ENCODE measurements around the gene RERE.
A peak's percentile ranks its signal among the peaks of the same experiment; 100 is the strongest.

RERE gene

GRCh38 chr1:8378178-8378577, 439.3 kb downstream of the RERE start:
- ChIA-PET POLR2A (interaction anchor here (0.5 kb wide), 1 partner anchor 9 kb away, joined by 5 read pairs; no protein-coding TSS in a partner anchor), CTCF (no interaction called here)
- Histone ChIP-seq H3K9me3 (ENCODE audit: control insufficient read depth, insufficient read depth, low read depth, low read length) (no peaks in the 10 kb centered on the region), H3K36me3 (ENCODE audit: control insufficient read depth in 2 of 2, insufficient read depth in 1 of 2, low read length in 2 of 2) (peaks cover 0 to 6% of the 10 kb centered on the region in 2 experiments; a peak in 1 of 3 replicates), H3K4me1 (ENCODE audit: control insufficient read depth, insufficient read depth, low read length) (peaks cover 8% of the 10 kb centered on the region), H3K4me3 (ENCODE audit: low read depth, low read length) (no peak overlapping the region), H3K27ac (ENCODE audit: extremely low read depth, low read depth, low read length) (no peak overlapping the region)
- TF ChIP-seq, protein P1, sequence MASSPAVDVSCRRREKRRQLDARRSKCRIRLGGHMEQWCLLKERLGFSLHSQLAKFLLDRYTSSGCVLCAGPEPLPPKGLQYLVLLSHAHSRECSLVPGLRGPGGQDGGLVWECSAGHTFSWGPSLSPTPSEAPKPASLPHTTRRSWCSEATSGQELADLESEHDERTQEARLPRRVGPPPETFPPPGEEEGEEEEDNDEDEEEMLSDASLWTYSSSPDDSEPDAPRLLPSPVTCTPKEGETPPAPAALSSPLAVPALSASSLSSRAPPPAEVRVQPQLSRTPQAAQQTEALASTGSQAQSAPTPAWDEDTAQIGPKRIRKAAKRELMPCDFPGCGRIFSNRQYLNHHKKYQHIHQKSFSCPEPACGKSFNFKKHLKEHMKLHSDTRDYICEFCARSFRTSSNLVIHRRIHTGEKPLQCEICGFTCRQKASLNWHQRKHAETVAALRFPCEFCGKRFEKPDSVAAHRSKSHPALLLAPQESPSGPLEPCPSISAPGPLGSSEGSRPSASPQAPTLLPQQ (tag by site-specific recombination; IDR thresholded peaks at IDR 0.05) = no peak
- no peak for TF ChIP-seq ZNF174 (tag by site-specific recombination; IDR thresholded peaks at IDR 0.05)

GRCh38 chr1:8377271-8377981, 440.0 kb downstream of the RERE start:
- POLR2A ChIA-PET = no interaction called here
- TF ChIP-seq PRDM6 (tag by site-specific recombination; IDR thresholded peaks at IDR 0.05) = peak; percentile 57
- TF ChIP-seq ZNF791 (tag by site-specific recombination; IDR thresholded peaks at IDR 0.05) = no peak
- Histone ChIP-seq H3K27ac (ENCODE audit: extremely low read depth, low read depth, low read length) (no peak overlapping the region), H3K36me3 (ENCODE audit: control insufficient read depth in 2 of 2, insufficient read depth in 1 of 2, low read length in 2 of 2) (peaks cover 0 to 11% of the 10 kb centered on the region in 2 experiments; a peak in 1 of 3 replicates), H3K4me3 (ENCODE audit: low read depth, low read length) (no peak overlapping the region), H3K9me3 (ENCODE audit: control insufficient read depth, insufficient read depth, low read depth, low read length) (no peaks in the 10 kb centered on the region), H3K4me1 (ENCODE audit: control insufficient read depth, insufficient read depth, low read length) (peaks cover 12% of the 10 kb centered on the region)
- CTCF ChIA-PET = interaction anchor here (1.3 kb wide), 1 partner anchor 297 kb away, joined by 4 read pairs; no protein-coding TSS in a partner anchor

GRCh38 chr1:8376358-8376840, 441.0 kb downstream of the RERE start:
- TF ChIP-seq, protein P2, sequence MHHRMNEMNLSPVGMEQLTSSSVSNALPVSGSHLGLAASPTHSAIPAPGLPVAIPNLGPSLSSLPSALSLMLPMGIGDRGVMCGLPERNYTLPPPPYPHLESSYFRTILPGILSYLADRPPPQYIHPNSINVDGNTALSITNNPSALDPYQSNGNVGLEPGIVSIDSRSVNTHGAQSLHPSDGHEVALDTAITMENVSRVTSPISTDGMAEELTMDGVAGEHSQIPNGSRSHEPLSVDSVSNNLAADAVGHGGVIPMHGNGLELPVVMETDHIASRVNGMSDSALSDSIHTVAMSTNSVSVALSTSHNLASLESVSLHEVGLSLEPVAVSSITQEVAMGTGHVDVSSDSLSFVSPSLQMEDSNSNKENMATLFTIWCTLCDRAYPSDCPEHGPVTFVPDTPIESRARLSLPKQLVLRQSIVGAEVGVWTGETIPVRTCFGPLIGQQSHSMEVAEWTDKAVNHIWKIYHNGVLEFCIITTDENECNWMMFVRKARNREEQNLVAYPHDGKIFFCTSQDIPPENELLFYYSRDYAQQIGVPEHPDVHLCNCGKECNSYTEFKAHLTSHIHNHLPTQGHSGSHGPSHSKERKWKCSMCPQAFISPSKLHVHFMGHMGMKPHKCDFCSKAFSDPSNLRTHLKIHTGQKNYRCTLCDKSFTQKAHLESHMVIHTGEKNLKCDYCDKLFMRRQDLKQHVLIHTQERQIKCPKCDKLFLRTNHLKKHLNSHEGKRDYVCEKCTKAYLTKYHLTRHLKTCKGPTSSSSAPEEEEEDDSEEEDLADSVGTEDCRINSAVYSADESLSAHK (tag by site-specific recombination; IDR thresholded peaks at IDR 0.05) = no peak
- TF ChIP-seq ZNF623 (tag by site-specific recombination; IDR thresholded peaks at IDR 0.05) (no peak), EGR2 (tag by site-specific recombination; IDR thresholded peaks at IDR 0.05; ENCODE audit: low read depth) (peak; percentile 39; the same call in 1 of the 2 replicates), ZNF558 (tag by site-specific recombination; IDR thresholded peaks at IDR 0.05) (no peak), ZNF112 (tag by site-specific recombination; IDR thresholded peaks at IDR 0.05) (no peak), ZNF621 (tag by site-specific recombination; IDR thresholded peaks at IDR 0.05) (no peak), SP7 (tag by site-specific recombination; IDR thresholded peaks at IDR 0.05) (no peak), ZFHX2 (tag by site-specific recombination; conservative IDR thresholded peaks at IDR 0.05) (0 out of 2 replicates have a peak, but pooled peaks have one; percentile 14), ZNF169 (tag by site-specific recombination; IDR thresholded peaks at IDR 0.05) (no peak)
- TF ChIP-seq, protein P3, sequence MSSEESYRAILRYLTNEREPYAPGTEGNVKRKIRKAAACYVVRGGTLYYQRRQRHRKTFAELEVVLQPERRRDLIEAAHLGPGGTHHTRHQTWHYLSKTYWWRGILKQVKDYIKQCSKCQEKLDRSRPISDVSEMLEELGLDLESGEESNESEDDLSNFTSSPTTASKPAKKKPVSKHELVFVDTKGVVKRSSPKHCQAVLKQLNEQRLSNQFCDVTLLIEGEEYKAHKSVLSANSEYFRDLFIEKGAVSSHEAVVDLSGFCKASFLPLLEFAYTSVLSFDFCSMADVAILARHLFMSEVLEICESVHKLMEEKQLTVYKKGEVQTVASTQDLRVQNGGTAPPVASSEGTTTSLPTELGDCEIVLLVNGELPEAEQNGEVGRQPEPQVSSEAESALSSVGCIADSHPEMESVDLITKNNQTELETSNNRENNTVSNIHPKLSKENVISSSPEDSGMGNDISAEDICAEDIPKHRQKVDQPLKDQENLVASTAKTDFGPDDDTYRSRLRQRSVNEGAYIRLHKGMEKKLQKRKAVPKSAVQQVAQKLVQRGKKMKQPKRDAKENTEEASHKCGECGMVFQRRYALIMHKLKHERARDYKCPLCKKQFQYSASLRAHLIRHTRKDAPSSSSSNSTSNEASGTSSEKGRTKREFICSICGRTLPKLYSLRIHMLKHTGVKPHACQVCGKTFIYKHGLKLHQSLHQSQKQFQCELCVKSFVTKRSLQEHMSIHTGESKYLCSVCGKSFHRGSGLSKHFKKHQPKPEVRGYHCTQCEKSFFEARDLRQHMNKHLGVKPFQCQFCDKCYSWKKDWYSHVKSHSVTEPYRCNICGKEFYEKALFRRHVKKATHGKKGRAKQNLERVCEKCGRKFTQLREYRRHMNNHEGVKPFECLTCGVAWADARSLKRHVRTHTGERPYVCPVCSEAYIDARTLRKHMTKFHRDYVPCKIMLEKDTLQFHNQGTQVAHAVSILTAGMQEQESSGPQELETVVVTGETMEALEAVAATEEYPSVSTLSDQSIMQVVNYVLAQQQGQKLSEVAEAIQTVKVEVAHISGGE (tag by site-specific recombination; conservative IDR thresholded peaks at IDR 0.05; ENCODE audit: low read depth) = no peak
- Histone ChIP-seq H3K27ac (ENCODE audit: extremely low read depth, low read depth, low read length) (no peak overlapping the region), H3K4me3 (ENCODE audit: low read depth, low read length) (no peak overlapping the region), H3K36me3 (ENCODE audit: control insufficient read depth in 2 of 2, insufficient read depth in 1 of 2, low read length in 2 of 2) (peaks cover 0 to 11% of the 10 kb centered on the region in 2 experiments; a peak in 1 of 3 replicates), H3K4me1 (ENCODE audit: control insufficient read depth, insufficient read depth, low read length) (peaks cover 9% of the 10 kb centered on the region), H3K9me3 (ENCODE audit: control insufficient read depth, insufficient read depth, low read depth, low read length) (no peaks in the 10 kb centered on the region)
- ChIA-PET POLR2A (no interaction called here), CTCF (interaction anchor here (0.8 to 1.3 kb wide), 2 partner anchors 298 to 350 kb away, joined by 3 to 4 read pairs; no protein-coding TSS in a partner anchor)

All from HEK293 (cell line).